Activated CD4-positive, alpha-beta T cell treated with anti-CD3 and anti-CD28 coated beads, Interleukin-2, amount 10 ng/mL, durations not matched to agents 24 days and 14 days (primary cell): ENCODE results near the gene GPR17. TPM values are rescaled to one million over a fixed set of nuclear protein-coding genes. Genes with fewer than 3 reads are reported as not detected.
A peak's percentile ranks its signal among the peaks of the same experiment; 100 is the strongest.

Experiments used
- DNase-seq: peaks from one replicate; pipeline ENCODE4 v3.0.0; 2022
- H3K27ac Mint-ChIP-seq: one replicate; pipeline ENCODE4 v1.8.0; 2022; ENCODE audit warnings: mild to moderate bottlenecking, mixed read lengths
- H3K27me3 Mint-ChIP-seq: one replicate; pipeline ENCODE4 v1.8.0; 2022; ENCODE audit warnings: mixed read lengths
- H3K36me3 Mint-ChIP-seq: one replicate; pipeline ENCODE4 v1.8.0; 2022; ENCODE audit warnings: low read depth, mild to moderate bottlenecking, mixed read lengths
- H3K4me1 Mint-ChIP-seq: one replicate; pipeline ENCODE4 v1.8.0; 2021; ENCODE audit warnings: mixed read lengths
- H3K4me3 Mint-ChIP-seq: one replicate; pipeline ENCODE4 v1.8.0; 2022; ENCODE audit warnings: mild to moderate bottlenecking, moderate library complexity, mixed read lengths
- H3K9me3 Mint-ChIP-seq: one replicate; pipeline ENCODE4 v1.8.0; 2021; ENCODE audit warnings: mixed read lengths
- intact Hi-C: fragments of 100-400 bp; cut with micrococcal nuclease; formaldehyde crosslinking; loops from one replicate; pipeline ENCODE4 v1.15.1; 2023
- total RNA-seq: library from RNA; stranded (reverse); gene quantifications from 2 replicates; pipeline ENCODE4 v1.2.3, GENCODE V29; 2022

Gene GPR17
- total RNA-seq, 1 donor from 2014 or later, result not detected

DNA sequence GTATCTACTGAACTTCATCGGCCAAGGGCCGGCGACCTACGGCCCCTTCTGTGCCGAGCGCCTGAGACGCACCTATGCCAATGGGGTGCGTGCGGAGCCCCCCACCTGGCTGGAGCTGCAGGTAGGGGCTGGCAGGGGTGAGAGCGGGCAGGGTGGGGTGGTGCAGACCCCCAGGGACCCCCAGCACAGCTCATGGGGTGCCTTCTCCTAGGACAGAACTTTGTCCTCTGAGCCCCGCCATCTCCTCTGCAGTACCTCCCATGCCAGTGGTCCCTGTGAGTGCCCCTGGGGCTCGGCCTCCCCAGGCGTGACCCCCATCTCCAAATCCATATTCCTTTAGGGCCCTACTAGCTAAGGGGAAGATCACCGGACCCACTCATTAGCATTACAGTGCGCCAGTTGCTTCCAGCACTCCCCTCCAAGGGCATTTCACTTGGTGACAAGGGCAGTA lies 23.9 kb upstream of the GPR17 start:
- DNase-seq, result no peak
- intact Hi-C loops, result no loop called here
- peaks cover 5% of the 10 kb centered on the region for H3K27me3 Mint-ChIP-seq
- no peaks in the 10 kb centered on the region for H3K4me1 Mint-ChIP-seq
- H3K4me3 Mint-ChIP-seq, result no peak overlapping the region
- no peaks in the 10 kb centered on the region for H3K36me3 Mint-ChIP-seq
- no peak overlapping the region for H3K27ac Mint-ChIP-seq
- H3K9me3 Mint-ChIP-seq, result no peaks in the 10 kb centered on the region

DNA sequence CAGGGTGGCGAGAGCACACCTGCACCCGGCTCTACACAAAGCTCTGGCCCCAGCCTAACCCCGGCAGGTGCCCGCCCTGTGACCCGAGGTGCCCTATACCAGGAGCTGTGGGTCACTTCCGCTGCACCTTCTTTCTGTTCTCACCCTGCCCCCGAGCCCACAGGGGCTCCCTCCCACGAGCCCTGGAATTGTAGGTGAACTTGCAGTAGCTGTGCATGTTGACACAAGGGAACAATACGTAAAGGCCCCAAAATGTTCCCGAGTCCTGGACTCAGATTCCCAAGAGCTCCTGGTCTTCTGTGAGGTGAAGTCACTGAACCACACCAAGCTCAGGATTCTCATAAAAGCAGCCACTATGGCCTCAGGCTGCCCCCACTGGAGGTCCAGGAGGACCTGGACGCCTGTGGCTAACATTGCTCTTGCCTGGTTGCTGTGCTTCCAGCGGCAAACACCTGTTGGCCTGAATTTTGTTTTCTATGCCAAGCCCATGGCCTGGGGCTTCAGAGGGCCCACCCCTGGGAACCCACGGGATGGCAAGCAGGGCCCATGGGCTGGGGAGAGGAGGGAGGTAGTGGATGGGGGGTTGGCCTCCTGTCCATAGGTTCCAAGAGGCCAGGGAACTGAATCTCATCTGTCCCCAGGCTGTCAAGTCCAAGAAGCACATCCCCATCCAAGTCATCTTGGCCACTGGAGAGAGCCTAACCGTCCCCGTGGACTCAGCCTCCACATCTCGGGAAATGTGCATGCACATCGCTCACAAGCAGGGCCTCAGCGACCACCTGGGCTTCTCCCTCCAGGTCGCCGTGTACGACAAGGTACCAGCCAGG lies 23.2 kb upstream of the GPR17 start:
- H3K4me3 Mint-ChIP-seq, result no peak overlapping the region
- intact Hi-C loops, result no loop called here
- no peaks in the 10 kb centered on the region for H3K36me3 Mint-ChIP-seq
- H3K27me3 Mint-ChIP-seq, result peaks cover 2% of the 10 kb centered on the region
- no peak for DNase-seq
- H3K4me1 Mint-ChIP-seq, result no peaks in the 10 kb centered on the region
- H3K9me3 Mint-ChIP-seq, result no peaks in the 10 kb centered on the region
- no peak overlapping the region for H3K27ac Mint-ChIP-seq

DNA sequence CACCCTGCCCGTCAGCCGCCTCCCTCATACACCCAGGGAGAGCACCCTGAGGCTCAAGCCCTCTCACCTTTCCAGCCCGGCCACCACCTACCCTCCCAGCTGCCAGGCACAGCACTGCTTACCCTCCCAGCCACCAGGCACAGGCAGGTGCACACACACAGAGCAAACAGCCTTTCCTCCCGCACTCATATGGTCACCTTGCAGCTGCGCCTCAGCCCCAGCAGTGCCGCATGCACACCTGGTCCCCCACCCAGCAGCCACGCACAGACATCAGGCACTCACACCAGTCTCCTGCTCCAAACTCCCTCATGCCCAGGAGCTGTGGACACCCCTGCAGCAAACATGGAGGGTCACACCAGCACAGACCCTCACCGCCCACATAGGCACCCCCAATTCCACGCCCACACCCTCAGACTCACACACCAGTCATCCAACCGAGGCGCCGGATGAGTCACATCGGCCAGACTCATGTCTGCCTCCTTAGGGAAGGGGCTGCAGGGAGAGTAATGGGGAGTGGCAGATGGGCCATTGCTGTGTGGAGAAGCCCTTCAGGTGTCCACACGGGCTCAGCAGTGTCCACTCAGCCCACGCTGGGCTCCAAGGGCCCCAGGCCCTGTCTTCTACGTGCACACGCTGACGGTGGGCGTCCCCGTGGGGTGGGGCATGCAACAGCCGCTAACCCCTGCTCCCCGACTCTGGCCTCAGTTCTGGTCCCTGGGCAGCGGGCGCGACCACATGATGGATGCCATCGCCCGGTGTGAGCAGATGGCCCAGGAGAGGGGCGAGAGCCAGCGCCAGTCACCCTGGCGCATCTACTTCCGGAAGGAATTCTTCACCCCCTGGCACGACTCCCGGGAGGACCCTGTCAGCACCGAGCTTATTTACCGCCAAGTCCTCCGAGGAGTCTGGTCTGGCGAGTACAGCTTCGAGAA lies 22.3 kb upstream of the GPR17 start:
- Mint-ChIP-seq H3K9me3 (no peaks in the 10 kb centered on the region), H3K4me3 (no peak overlapping the region), H3K36me3 (no peaks in the 10 kb centered on the region), H3K27me3 (no peaks in the 10 kb centered on the region), H3K27ac (peak overlapping the region; percentile 16), H3K4me1 (no peaks in the 10 kb centered on the region)
- no peak for DNase-seq
- intact Hi-C loops, result no loop called here

DNA sequence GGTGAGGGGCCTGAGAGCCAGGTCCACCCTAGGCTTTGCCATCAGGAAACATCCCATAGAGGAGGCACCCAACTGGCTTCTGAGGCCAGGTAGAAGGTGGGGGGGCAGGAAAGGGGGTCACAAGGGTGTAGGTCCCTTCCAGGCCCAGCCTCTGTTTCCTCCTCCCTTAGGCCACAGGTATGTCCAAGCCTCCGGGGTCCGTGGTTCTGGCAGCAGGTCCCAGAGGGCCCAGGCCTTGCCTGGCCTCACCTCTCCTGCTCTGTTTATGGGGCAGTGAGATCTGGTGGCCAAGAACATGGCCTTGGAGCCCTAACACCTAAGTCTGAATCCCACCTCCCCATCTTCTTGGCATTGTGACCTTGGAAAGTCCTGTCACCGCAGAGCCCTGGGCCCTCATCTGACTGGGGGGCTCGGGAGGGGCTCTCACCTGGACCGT lies 21.6 kb upstream of the GPR17 start:
- intact Hi-C loops, result no loop called here
- Mint-ChIP-seq H3K4me3 (no peak overlapping the region), H3K27me3 (no peaks in the 10 kb centered on the region), H3K36me3 (no peaks in the 10 kb centered on the region), H3K9me3 (no peaks in the 10 kb centered on the region), H3K4me1 (no peaks in the 10 kb centered on the region), H3K27ac (no peak overlapping the region)
- DNase-seq, result no peak

DNA sequence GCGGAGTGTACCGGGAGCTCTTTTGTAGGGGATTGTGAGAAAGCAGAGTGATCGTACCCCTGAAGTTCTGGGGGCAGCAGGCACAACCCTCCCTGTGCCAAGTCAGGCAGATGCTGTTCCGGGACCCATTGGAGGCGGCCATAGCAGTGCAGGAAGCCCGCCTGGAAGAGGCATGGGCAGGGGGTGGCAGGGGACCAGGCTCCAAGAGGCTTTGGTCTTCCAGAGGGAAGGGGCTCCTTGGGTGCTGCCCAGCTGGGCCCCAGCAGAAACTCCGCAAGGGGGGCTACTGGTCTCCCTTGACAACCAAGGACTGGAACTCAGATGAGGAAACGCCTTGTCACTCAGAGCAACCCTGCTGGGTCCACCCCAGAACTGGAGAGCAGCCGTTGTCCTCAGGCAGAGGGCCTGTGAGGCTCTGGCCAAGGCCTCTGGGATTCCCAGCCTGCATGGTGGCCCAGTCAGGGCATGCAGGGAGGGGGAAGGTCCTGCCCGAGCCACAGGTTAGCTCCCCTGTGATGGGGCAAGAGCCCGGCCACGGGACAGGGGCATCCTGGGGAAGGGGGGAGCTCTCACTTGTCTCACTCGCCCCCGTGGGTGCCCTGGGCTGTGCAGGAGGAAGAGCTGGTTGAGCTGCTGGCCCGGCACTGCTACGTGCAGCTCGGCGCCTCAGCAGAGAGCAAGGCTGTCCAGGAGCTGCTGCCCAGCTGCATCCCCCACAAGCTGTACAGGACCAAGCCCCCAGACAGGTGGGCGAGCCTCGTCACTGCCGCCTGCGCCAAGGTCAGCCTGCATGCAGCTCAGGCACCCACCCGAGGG lies 21.0 kb upstream of the GPR17 start:
- no peak overlapping the region for H3K27ac Mint-ChIP-seq
- DNase-seq, result no peak
- H3K9me3 Mint-ChIP-seq, result no peaks in the 10 kb centered on the region
- intact Hi-C loops, result no loop called here
- no peaks in the 10 kb centered on the region for H3K4me1 Mint-ChIP-seq
- H3K4me3 Mint-ChIP-seq, result no peak overlapping the region
- H3K27me3 Mint-ChIP-seq, result no peaks in the 10 kb centered on the region
- no peaks in the 10 kb centered on the region for H3K36me3 Mint-ChIP-seq

DNA sequence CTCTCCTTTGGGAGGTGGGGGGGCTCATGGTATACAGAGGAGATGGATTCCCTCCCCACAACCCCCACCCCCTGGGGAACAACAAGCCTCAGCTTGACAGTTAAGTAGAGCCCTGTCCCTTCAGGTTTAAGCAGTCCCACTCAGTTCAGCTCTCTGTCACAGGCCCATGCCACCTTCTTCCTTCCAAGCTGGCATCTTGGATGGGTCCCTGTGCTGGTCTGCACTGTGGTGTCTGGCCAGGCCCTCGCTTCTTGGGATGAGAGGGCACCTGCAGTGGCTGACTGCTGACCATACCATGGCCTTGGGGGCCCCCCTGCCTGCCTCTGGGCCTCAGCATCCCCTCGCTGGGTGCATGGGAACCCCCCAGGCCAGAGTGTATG lies 20.4 kb upstream of the GPR17 start:
- Mint-ChIP-seq H3K9me3 (no peaks in the 10 kb centered on the region), H3K4me1 (no peaks in the 10 kb centered on the region), H3K27me3 (no peaks in the 10 kb centered on the region), H3K4me3 (no peak overlapping the region), H3K27ac (no peak overlapping the region), H3K36me3 (no peaks in the 10 kb centered on the region)
- intact Hi-C loops, result no loop called here
- no peak for DNase-seq

DNA sequence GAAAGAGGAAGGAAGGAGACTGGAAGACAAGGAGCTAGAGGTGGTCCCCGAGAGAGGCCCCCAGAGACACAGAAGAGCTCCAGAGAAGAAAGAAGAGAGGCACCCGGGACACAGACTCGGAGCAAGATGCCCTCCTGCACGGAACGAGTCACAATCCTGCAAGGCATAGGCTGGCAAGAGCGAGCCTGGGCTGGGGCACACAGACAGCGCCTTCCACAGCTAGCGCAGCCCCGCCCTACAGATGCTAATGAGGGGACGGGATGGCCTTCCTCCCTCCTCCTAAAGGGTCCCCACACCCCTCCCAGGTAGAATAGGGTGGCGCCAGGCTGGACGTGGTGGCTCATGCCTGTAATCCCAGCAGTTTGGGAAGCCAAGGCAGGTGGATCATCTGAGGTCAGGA lies 19.8 kb upstream of the GPR17 start:
- DNase-seq, result no peak
- Mint-ChIP-seq H3K36me3 (no peaks in the 10 kb centered on the region), H3K27me3 (no peaks in the 10 kb centered on the region), H3K27ac (no peak overlapping the region), H3K4me3 (no peak overlapping the region), H3K9me3 (no peaks in the 10 kb centered on the region), H3K4me1 (no peaks in the 10 kb centered on the region)
- intact Hi-C loops, result no loop called here

DNA sequence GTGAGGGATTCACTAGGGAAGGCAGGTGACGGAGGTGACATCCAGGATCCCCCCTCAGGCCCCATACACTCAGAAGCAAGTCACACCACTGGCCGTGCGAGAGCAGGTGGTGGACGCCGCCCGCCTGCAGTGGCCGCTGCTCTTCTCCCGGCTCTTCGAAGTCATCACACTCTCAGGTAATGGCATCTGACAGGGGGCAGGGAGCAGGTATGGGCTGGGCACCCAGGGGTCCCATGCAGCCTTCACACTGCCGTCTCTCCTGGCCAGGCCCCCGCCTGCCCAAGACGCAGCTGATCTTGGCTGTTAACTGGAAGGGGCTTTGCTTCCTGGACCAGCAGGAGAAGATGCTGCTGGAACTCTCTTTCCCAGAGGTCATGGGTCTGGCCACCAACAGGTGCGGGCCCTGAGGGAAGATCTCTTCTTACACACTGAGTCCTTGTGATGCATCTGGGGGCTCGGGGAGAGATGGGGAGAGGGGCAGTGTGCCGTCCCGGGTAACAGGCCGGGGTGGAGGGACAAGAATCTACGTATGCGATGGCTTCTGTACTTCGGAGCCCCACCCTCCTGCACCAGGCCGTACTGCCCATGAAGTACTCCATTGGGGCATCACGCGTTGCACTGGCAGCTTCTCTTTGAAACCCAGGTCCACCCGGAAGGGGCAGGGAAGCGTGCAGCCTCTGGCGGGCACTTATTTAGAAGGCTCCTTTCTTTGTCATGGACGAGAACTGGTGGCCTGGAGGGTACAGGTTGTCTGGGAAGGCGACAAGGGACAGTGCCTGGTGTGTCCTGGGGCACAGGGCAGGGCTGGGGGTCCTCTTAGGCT lies 18.8 kb upstream of the GPR17 start:
- Mint-ChIP-seq H3K27me3 (no peaks in the 10 kb centered on the region), H3K4me1 (no peaks in the 10 kb centered on the region), H3K27ac (no peak overlapping the region), H3K36me3 (no peaks in the 10 kb centered on the region), H3K9me3 (no peaks in the 10 kb centered on the region), H3K4me3 (no peak overlapping the region)
- intact Hi-C loops, result no loop called here
- DNase-seq, result no peak

DNA sequence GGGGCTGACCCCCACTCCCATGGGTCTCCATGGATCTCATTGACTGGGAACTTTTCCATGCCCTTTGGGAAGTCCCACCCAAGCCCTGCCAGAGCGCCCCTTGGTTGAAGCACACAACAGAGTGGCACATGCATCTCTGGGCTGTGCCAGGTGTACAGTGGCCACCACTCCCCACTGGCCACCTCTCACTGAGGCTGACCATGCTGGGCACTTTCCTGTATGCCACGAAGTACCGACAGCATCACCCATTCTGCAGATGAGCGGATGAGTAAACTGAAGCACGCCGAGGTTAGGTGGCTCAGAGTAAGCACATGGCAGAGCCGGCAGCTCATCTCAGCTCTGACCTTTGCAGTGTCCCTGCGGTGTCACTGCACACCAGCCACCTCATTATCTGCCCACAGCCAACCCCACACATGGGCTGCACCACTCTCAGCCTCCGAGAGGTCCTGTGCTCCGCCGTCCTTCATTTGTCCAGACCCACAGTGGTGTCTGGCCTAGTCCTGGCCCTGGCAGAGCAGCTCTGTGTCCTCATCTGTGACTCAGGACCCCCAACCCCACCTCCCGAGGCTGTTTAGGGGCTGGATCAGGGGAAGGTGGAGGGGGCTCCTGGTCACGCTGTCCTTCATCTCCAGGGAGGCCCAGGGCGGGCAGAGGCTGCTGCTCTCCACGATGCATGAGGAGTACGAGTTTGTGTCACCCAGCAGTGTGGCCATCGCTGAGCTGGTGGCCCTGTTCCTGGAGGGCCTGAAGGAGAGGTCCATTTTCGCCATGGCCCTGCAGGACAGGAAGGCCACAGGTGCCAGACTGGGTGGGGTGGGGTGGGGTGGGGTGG lies 18.0 kb upstream of the GPR17 start:
- H3K36me3 Mint-ChIP-seq, result no peaks in the 10 kb centered on the region

DNA sequence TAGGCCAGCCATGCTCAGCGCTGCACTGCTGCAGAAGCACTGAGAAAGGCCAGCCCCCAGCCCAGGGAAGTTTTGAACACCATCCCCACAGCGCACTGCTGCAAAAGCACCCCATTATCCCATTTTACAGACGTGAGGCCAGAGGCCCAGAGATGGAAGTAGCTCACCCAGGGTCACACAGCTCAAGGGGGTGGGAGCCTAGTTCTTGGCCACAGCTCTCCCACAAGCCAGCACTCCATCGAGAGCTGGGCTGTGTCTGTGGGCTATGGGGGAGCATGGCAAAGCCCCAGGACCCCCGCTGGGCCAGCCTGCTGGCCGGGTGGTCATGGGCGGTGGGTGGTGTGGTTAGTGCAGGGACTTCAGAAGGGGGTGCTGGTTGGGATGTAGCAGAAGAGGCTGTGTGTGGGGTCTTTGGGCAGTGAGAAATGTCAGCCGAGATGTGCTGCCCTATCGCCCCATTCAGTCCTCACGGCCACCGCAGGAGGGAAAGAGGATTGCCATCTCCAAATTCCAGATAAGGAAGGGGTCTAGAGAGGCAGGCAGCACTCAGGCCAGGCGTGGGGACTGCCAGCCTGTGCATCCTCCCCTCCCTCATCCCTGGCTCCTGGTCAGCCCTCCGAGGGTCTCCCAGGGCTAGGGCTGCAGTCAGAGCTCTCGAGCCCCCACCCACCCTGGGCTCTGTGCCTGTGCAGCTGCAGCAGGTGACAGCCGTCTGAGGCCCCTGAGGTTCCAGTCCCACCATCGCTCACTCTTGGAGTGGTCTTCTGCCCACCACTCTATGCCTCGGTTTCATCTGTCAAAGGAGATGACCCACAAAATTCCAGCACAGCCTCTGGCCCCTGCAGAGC lies 17.0 kb upstream of the GPR17 start:
- no peaks in the 10 kb centered on the region for H3K36me3 Mint-ChIP-seq
- intact Hi-C loops, result no loop called here
- no peak overlapping the region for H3K4me3 Mint-ChIP-seq
- H3K27ac Mint-ChIP-seq, result no peak overlapping the region
- peaks cover 4% of the 10 kb centered on the region for H3K4me1 Mint-ChIP-seq
- H3K27me3 Mint-ChIP-seq, result no peaks in the 10 kb centered on the region
- H3K9me3 Mint-ChIP-seq, result no peaks in the 10 kb centered on the region
- DNase-seq, result no peak

More for the DNA sequence above, 18.0 kb upstream of the GPR17 start:
- Mint-ChIP-seq H3K4me3 (no peak overlapping the region), H3K4me1 (no peaks in the 10 kb centered on the region), H3K27me3 (no peaks in the 10 kb centered on the region), H3K9me3 (no peaks in the 10 kb centered on the region), H3K27ac (no peak overlapping the region)
- DNase-seq, result no peak
- intact Hi-C loops, result no loop called here

DNA sequence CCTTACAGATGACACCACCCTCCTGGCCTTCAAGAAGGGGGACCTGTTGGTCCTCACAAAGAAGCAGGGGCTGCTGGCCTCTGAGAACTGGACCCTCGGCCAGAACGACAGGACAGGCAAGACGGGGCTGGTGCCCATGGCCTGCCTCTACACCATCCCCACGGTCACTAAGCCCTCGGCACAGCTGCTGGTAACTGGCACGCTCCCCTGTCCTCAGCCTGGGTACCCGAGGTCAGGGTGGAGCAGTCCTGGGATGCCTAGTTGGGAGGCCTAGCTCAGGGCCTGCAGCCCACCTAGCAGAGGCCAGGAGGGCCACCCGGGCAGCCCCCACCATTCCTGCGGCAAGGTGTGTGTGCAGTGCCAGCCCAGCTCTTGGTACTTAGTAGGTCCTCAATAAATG lies 16.3 kb upstream of the GPR17 start:
- peaks cover 4% of the 10 kb centered on the region for H3K4me1 Mint-ChIP-seq
- DNase-seq, result no peak
- H3K4me3 Mint-ChIP-seq, result no peak overlapping the region
- H3K36me3 Mint-ChIP-seq, result no peaks in the 10 kb centered on the region
- H3K9me3 Mint-ChIP-seq, result no peaks in the 10 kb centered on the region
- no peaks in the 10 kb centered on the region for H3K27me3 Mint-ChIP-seq
- no peak overlapping the region for H3K27ac Mint-ChIP-seq
- intact Hi-C loops, result no loop called here
